ENCODE measurements around the gene DNAH9. TPM values are rescaled to one million over a fixed set of nuclear protein-coding genes. Genes with fewer than 3 reads are reported as not detected.

Gene DNAH9
- total and polyA plus RNA-seq, 4 donors = under 0.01 to 0.09 TPM; not detected in 2

- H3K27ac ChIP-seq (ENCODE audit: low read depth in 1 of 2, low read length in 2 of 2) = no peak overlapping the region
- DNase-seq (ENCODE audit: low spot score) = no peak
- H3K9ac ChIP-seq (ENCODE audit: low read depth in 1 of 2, low read length in 2 of 2) = no peak overlapping the region
- H3K27me3 ChIP-seq (ENCODE audit: control insufficient read depth in 4 of 4, insufficient read depth in 4 of 4, low read length in 3 of 4) = no peaks in the 10 kb centered on the region
- H3K36me3 ChIP-seq (ENCODE audit: control insufficient read depth in 4 of 4, insufficient read depth in 3 of 4, low read depth in 1 of 4, low read length in 3 of 4) = no peaks in the 10 kb centered on the region
- no peak for TF ChIP-seq MAX (IDR thresholded peaks at IDR 0.05)
- TF ChIP-seq GABPA (IDR thresholded peaks at IDR 0.05 in 1 of 2, conservative IDR thresholded peaks at IDR 0.05 in 1 of 2) = peak in 1 of 2 donors; percentile 26
- no peak for TF ChIP-seq YY1 (IDR thresholded peaks at IDR 0.05)
- WGBS = 82% methylated on average over 5 of the region's 5 CpGs
- H3K9me3 ChIP-seq (ENCODE audit: control insufficient read depth in 4 of 4, low read length in 3 of 4) = no peaks in the 10 kb centered on the region
- H3K4me3 ChIP-seq (ENCODE audit: low read depth in 1 of 3, low read length in 3 of 3) = no peak overlapping the region
- peaks cover 0 to 13% (median 4%) of the 10 kb centered on the region in 4 donors for H3K4me1 ChIP-seq (ENCODE audit: control insufficient read depth in 4 of 4, insufficient read depth in 4 of 4, low read length in 3 of 4)
Measured at GRCh38 chr17:11999696-12000095, 401.4 kb downstream of the DNAH9 start.

- no peak overlapping the region for H3K9ac ChIP-seq (ENCODE audit: low read depth in 1 of 2, low read length in 2 of 2)
- WGBS = 91% methylated on average over 5 of the region's 5 CpGs
- DNase-seq (ENCODE audit: low spot score) = no peak
- H3K36me3 ChIP-seq (ENCODE audit: control insufficient read depth in 4 of 4, insufficient read depth in 3 of 4, low read depth in 1 of 4, low read length in 3 of 4) = no peaks in the 10 kb centered on the region
- H3K4me1 ChIP-seq (ENCODE audit: control insufficient read depth in 4 of 4, insufficient read depth in 4 of 4, low read length in 3 of 4) = no peaks in the 10 kb centered on the region
- no peak overlapping the region for H3K27ac ChIP-seq (ENCODE audit: low read depth in 1 of 2, low read length in 2 of 2)
- no peak overlapping the region for H3K4me3 ChIP-seq (ENCODE audit: low read depth in 1 of 3, low read length in 3 of 3)
- H3K27me3 ChIP-seq (ENCODE audit: control insufficient read depth in 4 of 4, insufficient read depth in 4 of 4, low read length in 3 of 4) = no peaks in the 10 kb centered on the region
- no peaks in the 10 kb centered on the region for H3K9me3 ChIP-seq (ENCODE audit: control insufficient read depth in 4 of 4, low read length in 3 of 4)
- TF ChIP-seq, protein P1, sequence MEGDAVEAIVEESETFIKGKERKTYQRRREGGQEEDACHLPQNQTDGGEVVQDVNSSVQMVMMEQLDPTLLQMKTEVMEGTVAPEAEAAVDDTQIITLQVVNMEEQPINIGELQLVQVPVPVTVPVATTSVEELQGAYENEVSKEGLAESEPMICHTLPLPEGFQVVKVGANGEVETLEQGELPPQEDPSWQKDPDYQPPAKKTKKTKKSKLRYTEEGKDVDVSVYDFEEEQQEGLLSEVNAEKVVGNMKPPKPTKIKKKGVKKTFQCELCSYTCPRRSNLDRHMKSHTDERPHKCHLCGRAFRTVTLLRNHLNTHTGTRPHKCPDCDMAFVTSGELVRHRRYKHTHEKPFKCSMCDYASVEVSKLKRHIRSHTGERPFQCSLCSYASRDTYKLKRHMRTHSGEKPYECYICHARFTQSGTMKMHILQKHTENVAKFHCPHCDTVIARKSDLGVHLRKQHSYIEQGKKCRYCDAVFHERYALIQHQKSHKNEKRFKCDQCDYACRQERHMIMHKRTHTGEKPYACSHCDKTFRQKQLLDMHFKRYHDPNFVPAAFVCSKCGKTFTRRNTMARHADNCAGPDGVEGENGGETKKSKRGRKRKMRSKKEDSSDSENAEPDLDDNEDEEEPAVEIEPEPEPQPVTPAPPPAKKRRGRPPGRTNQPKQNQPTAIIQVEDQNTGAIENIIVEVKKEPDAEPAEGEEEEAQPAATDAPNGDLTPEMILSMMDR (IDR thresholded peaks at IDR 0.05; ENCODE audit: low read depth, low read length, missing input control) = no peak
- TF ChIP-seq FOXA1 (IDR thresholded peaks at IDR 0.05) (no peak), JUND (IDR thresholded peaks at IDR 0.05) (no peak), SP1 (IDR thresholded peaks at IDR 0.05) (no peak), RXRA (IDR thresholded peaks at IDR 0.05) (no peak), FOXA2 (IDR thresholded peaks at IDR 0.05) (no peak), ATF3 (IDR thresholded peaks at IDR 0.05) (no peak), NR2F2 (IDR thresholded peaks at IDR 0.05) (no peak), TAF1 (conservative IDR thresholded peaks at IDR 0.05) (no peak), REST (IDR thresholded peaks at IDR 0.05) (no peak), YY1 (IDR thresholded peaks at IDR 0.05) (no peak), RAD21 (IDR thresholded peaks at IDR 0.05) (no peak), GABPA (IDR thresholded peaks at IDR 0.05 in 1 of 2, conservative IDR thresholded peaks at IDR 0.05 in 1 of 2) (no peak)
- TF ChIP-seq, protein P2, sequence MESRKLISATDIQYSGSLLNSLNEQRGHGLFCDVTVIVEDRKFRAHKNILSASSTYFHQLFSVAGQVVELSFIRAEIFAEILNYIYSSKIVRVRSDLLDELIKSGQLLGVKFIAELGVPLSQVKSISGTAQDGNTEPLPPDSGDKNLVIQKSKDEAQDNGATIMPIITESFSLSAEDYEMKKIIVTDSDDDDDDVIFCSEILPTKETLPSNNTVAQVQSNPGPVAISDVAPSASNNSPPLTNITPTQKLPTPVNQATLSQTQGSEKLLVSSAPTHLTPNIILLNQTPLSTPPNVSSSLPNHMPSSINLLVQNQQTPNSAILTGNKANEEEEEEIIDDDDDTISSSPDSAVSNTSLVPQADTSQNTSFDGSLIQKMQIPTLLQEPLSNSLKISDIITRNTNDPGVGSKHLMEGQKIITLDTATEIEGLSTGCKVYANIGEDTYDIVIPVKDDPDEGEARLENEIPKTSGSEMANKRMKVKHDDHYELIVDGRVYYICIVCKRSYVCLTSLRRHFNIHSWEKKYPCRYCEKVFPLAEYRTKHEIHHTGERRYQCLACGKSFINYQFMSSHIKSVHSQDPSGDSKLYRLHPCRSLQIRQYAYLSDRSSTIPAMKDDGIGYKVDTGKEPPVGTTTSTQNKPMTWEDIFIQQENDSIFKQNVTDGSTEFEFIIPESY (IDR thresholded peaks at IDR 0.05) = no peak
Measured at GRCh38 chr17:12007466-12007865, 409.2 kb downstream of the DNAH9 start.

Data from liver (tissue), 9 donors.